ENCODE measurements around the gene GADD45G. TPM values are rescaled to one million over a fixed set of nuclear protein-coding genes. Genes with fewer than 3 reads are reported as not detected.

GADD45G gene
- total and polyA plus RNA-seq, 2 of the 8 experiments (the other 6 are each of a cell fraction or from before 2014, with no cell fraction given) = 7.0 to 11.4 TPM

- no peak overlapping the region for H3K27ac ChIP-seq (ENCODE audit: low read depth, low read length)
- POLR2A ChIA-PET (ENCODE audit: partially characterized antibody) = interaction anchor here (4.2 kb wide), 1 partner anchor 11 kb away, joined by 35 read pairs; the partner anchor contains the start of gene GADD45G
Observed at GRCh38 chr9:89592213-89592815, 12.5 kb upstream of the GADD45G start.

More at GRCh38 chr9:89592213-89592815, 12.5 kb upstream of the GADD45G start:
- Histone ChIP-seq H3K4me1 (replicated peaks in 1 of 4; ENCODE audit: control insufficient read depth in 3 of 4, insufficient read depth in 4 of 4, low read length in 3 of 4) (peaks cover 4 to 8% (median 6%) of the 10 kb centered on the region in 4 experiments), H3K23me2 (ENCODE audit: low read depth, low read length) (no peaks in the 10 kb centered on the region), H4K20me1 (replicated peaks in 1 of 2; ENCODE audit: control insufficient read depth in 1 of 2, insufficient read depth in 2 of 2, low read length in 2 of 2) (no peaks in the 10 kb centered on the region), H4K91ac (replicated peaks; ENCODE audit: insufficient read length, low read length) (no peak overlapping the region), H2BK5ac (ENCODE audit: low read depth, low read length) (no peak overlapping the region), H3K56ac (replicated peaks; ENCODE audit: insufficient read length, low read depth, low read length) (no peak overlapping the region), H2BK12ac (ENCODE audit: low read depth, low read length) (0 out of 2 replicates have a peak overlapping the region, but pooled peaks have one; percentile 13), H3K9me3 (ENCODE audit: insufficient read depth in 2 of 2, low read depth in 1 of 2, low read length in 1 of 2) (no peaks in the 10 kb centered on the region), H3K79me2 (ENCODE audit: control insufficient read depth in 1 of 2, insufficient read depth in 2 of 2, low read length in 2 of 2) (no peaks in the 10 kb centered on the region), H3K4ac (replicated peaks; ENCODE audit: insufficient read length, low read depth, low read length) (no peak overlapping the region), H3K4me3 (ENCODE audit: extremely low read depth in 1 of 4, insufficient read depth in 2 of 4, low read depth in 3 of 4, low read length in 4 of 4) (no peak overlapping the region), H2BK120ac (replicated peaks; ENCODE audit: low read depth, low read length) (no peak overlapping the region), H3K23ac (ENCODE audit: insufficient read length) (no peak overlapping the region), H3K9ac (replicated peaks in 1 of 4; ENCODE audit: extremely low read depth in 1 of 4, low read depth in 3 of 4, low read length in 3 of 4) (no peak overlapping the region; a peak in 1 of 7 replicates), H3K14ac (ENCODE audit: insufficient read length) (no peak overlapping the region), H4K8ac (ENCODE audit: extremely low read depth, insufficient read depth, low read length) (no peak overlapping the region), H2AFZ (ENCODE audit: low read length) (no peak overlapping the region), H2BK15ac (ENCODE audit: low read length) (no peak overlapping the region), H3K79me1 (ENCODE audit: low read depth, low read length) (no peaks in the 10 kb centered on the region), H3K4me2 (ENCODE audit: insufficient read depth in 1 of 2, low read depth in 2 of 2, low read length in 2 of 2) (no peak overlapping the region), H2AK5ac (ENCODE audit: low read depth, low read length) (no peak overlapping the region), H3K18ac (ENCODE audit: extremely low read depth, low read length) (peak overlapping the region; percentile 16; the same call in 1 of the 2 replicates), H2BK20ac (ENCODE audit: low read length) (no peak overlapping the region), H3K36me3 (ENCODE audit: control insufficient read depth in 2 of 4, insufficient read depth in 4 of 4, low read length in 3 of 4) (no peaks in the 10 kb centered on the region), H4K5ac (ENCODE audit: insufficient read length, low read depth, low read length) (no peak overlapping the region), H3K27me3 (replicated peaks in 1 of 4; ENCODE audit: control insufficient read depth in 3 of 4, extremely low read depth in 1 of 4, insufficient read depth in 3 of 4, low read length in 3 of 4) (no peaks in the 10 kb centered on the region)
- DNase-seq (ENCODE audit: low read depth in 1 of 2, low spot score in 2 of 2) (no peak), FAIRE-seq (no peak)
- TF ChIP-seq, protein P1, sequence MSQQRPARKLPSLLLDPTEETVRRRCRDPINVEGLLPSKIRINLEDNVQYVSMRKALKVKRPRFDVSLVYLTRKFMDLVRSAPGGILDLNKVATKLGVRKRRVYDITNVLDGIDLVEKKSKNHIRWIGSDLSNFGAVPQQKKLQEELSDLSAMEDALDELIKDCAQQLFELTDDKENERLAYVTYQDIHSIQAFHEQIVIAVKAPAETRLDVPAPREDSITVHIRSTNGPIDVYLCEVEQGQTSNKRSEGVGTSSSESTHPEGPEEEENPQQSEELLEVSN (IDR thresholded peaks at IDR 0.05) = no peak
- TF ChIP-seq SP4 (IDR thresholded peaks at IDR 0.05; ENCODE audit: low read length) (no peak), MAFK (IDR thresholded peaks at IDR 0.05; ENCODE audit: low read depth, low read length) (no peak)
- WGBS, 2 experiments (ENCODE audit: extremely low coverage in 1 of 2, insufficient coverage in 1 of 2, insufficient read length in 1 of 2, insufficient replicate concordance in 2 of 2, low coverage in 1 of 2, low lambda C conversion rate in 2 of 2, missing lambda C conversion rate in 1 of 2) = 93% methylated on average over 12 of the region's 12 CpGs; no CpG with 5 or more reads in 1 of the 2 experiments
- CTCF ChIA-PET (ENCODE audit: partially characterized antibody) = interaction anchor here (0.7 to 8.1 kb wide), 52 partner anchors 10 to 939 kb away, joined by 3 to 162 read pairs (median 5); no protein-coding TSS in a partner anchor
